Smooth muscle cell of the pulmonary artery (primary cell): ENCODE data around the gene MAPK8IP2. TPM values are rescaled to one million over a fixed set of nuclear protein-coding genes. Genes with fewer than 3 reads are reported as not detected.

Experiments
- total RNA-seq: library from RNA; depleted of rRNA; stranded (reverse); fragments of >200 nt; gene quantifications from 2 replicates; pipeline ENCODE4 v1.2.3, GENCODE V29; 2014

Gene MAPK8IP2
- total RNA-seq = 0.03 and 0.07 TPM in 2 replicates

DNA sequence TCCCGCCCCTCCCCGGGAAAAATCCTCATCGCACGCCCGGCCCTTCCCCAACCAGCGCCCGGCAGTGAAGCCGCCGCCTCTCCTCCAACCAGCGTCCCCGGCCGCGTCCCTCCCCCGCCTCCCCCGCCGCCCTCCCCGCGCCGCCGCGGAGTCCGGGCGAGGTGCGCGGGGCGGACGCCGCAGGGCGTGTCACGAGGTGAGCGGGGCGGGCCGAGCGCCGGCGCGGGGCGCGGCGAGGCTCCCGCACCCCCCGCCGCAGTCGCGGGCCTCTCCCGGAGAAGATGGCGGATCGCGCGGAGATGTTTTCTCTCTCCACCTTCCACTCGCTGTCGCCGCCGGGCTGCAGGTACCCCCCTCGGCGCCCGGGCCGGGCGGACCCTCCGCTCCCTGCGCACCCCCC lies at the start of gene MAPK8IP2:
TSS of gene MAPK8IP2 (plus strand) at position 256 of the 400 bp plus-strand sequence. CDS start at position 282, 26 bp downstream.

DNA sequence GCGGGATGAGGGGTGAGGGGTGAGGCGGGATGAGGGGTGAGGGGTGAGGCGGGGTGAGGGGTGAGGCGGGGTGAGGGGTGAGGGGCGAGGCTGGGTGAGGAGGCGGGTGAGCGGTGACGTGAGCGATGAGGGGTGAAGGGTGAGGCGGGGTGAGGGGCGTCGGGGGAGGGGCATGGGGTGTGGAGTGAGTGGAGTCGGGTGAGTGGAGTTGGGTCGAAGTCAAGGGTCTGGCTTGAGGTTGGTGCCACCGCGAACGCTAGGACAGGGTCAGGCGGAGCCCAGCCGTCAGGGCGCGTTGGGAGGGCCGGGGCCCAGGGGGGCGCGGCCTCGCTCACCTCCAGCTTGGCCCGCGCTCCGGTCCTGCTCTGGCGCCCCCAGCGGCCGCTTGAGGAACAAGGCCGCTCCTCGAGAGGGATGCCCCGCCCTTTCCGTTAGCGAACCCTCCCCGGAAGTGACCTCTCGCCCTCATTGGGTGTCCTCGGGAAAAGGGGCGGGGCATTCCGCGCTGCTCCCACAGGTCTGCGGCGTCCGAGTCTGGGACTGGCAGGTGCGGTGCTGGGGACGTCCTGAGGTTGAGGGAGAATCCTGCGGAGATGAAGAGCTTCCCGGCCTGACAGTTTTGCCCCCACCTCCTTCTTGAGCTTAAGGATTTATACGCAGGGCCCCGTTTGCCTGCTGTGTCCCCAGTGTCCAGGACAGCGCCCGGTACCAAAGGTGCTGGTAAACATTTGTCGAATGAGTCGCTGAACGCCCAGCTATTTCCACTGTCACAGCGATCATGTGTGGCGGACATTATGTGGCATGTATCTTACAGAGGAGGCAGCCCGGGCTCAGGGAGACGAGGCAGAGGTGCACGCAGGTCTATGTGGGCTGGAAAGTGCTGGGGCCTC lies 37.8 kb upstream of the MAPK8IP2 start, which contains the start of gene SYCE3:
TSS of gene SYCE3 (minus strand) at position 397 of the 890 bp plus-strand sequence. CDS start 6,514 bp downstream, outside the sequence.

DNA sequence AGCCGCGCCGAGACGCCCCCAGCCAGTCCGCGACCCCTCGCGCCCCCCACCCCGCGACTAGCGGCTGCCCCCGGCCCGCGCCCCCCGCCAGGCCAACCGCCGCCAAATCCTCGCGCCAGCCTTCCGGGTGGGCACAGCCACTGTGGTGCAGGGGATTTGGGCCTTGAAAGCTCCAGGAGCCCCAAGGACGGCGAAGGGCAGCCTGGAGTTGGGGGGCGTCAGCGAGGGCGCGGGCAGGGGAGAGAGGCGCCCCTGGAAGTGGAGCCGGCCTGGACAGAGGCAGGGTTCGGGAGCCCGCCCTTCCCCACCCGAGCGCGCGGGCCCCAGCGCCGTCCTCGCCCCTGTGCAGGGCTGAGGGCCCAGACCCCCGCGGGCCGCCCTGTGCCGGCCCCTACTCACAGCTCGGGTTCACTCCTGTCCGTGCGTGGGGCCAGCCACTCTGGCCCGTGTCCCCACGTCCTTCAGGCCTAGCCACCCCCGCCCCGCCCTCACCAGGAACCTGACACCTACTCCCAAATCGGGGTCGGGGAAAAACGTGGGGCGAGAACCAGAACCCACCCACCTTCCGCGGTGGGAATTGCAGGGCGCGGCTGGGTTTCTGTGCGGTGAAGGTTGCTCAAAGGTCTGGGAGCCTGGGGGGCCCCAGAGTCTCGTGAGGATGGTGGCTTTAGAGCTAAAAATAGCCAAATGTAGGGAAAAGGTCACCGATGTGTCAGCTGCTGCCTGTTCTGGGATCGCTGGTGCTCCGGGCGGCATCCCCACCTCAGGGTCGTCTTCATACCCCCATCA lies 22.4 kb upstream of the MAPK8IP2 start, which contains the start of gene CPT1B:
TSS of gene CPT1B (minus strand) at position 441 of the 789 bp plus-strand sequence. CDS start 512 bp downstream, outside the sequence.

DNA sequence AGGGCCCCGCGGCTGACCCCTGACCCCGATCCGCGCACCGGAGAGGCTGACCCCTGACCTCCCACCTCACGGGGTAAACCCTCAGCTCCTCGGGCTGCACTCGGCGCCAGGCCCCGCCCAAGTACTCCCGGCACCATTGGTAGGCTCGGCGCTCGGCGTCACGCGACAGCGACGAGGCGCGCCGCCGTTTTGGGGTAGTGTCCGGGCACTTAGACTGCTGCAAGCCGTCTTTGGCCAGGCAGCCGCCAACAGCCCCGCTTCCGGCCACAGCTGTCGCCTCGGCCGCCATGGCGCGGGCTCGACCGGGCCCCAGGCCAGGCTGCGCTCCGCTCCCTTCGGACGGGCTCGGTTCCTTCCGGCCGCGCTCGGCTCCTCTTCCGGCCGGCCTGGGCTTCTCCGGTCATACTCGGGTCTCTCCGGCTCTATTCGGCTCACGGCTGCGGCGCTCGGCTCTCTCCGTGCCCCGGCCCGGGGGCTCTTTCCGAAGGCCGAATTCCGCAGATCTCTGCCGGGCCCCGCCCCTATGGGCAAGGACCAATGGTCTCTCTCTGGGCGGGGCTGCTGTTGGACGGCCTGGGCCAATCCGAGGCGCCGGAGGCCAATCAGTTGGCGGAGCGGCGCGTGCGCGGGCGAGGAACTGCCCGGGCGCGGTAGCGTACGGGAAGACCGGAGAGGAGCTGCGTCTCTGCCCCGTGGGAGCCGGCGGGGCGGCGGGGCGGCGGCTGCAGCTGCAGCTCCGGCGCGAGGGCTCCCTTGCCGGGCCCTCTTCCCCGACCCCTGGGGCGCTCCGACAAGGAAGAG lies 17.9 kb upstream of the MAPK8IP2 start, which contains the start of gene CHKB:
TSS of gene CHKB (minus strand) at position 357 of the 801 bp plus-strand sequence. CDS start at position 289, 68 bp downstream.

DNA sequence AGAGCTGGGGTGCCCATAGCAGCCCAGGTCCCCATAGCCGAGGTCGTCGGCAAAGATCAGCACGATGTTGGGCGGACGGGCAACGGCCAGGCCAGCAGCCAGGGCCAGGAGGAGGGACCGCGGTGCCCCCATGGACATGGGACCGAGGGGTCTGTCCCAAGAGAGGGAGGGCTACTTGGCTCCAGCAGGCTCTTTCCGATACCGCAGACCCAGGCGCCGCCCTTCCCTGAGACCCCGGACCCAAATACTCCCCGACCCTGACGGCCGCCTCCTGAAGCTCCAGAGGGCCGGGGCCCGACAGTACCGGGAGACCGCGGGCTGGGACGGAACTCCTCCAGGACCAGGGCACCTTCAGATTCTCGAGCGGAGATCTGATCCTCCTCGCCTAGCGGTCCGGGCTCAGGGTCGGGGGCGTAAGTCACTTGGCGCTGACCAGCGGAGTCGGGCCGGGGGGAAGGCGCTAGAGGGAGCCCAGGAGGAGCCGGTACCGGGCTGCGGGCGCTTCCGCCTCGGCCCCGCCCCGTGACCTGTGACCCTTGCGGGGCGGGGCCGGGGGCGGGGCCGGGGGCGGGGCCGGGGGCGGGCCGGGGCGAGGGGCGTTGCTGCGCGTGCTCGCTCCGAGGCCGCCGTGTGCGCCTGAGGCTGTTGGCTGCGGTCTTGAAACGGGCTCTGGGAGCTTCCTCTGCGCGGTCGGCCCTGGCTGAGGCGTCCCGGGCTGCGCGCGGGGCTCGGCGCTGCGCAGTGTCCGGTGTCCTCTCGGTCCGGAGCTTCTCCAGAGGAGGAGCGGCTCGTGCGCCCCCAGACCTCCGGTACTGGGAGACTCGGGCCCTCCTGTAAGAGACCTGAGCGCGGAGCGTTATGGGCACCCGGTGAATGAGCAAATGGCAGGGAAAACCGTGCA lies 27.3 kb downstream of the MAPK8IP2 start, which contains the start of gene ARSA:
TSS of gene ARSA (minus strand) at position 511 of the 901 bp plus-strand sequence. CDS start at position 138, 373 bp downstream.

Other genes with a start within 250 kb of the MAPK8IP2 start
- 88.6 and 131 TPM in 2 replicates for gene SBF1, start 125.8 kb upstream of the MAPK8IP2 start, total RNA-seq
- 3.5 and 7.9 TPM in 2 replicates for gene ADM2, start 119.2 kb upstream of the MAPK8IP2 start, total RNA-seq
- gene MIOX, start 113.9 kb upstream of the MAPK8IP2 start, total RNA-seq = 0.10 TPM in 1 of 2 replicates, not detected in the other
- 60.0 and 74.5 TPM in 2 replicates for gene LMF2, start 93.1 kb upstream of the MAPK8IP2 start, total RNA-seq
- gene NCAPH2, start 92.6 kb upstream of the MAPK8IP2 start, total RNA-seq = 19.7 and 19.9 TPM in 2 replicates
- gene SCO2, start 75.2 kb upstream of the MAPK8IP2 start, total RNA-seq = 1.2 and 1.5 TPM in 2 replicates
- 15.2 and 18.5 TPM in 2 replicates for gene TYMP, start 70.8 kb upstream of the MAPK8IP2 start, total RNA-seq
- 0.39 and 0.63 TPM in 2 replicates for gene KLHDC7B, start 54.9 kb upstream of the MAPK8IP2 start, total RNA-seq
- not detected in 2 replicates for gene SYCE3, start 37.9 kb upstream of the MAPK8IP2 start, total RNA-seq
- gene CPT1B, start 22.4 kb upstream of the MAPK8IP2 start, total RNA-seq = 2.0 and 3.5 TPM in 2 replicates
- 13.7 and 15.0 TPM in 2 replicates for gene CHKB, start 17.9 kb upstream of the MAPK8IP2 start, total RNA-seq
- gene ARSA, start 27.4 kb downstream of the MAPK8IP2 start, total RNA-seq = 36.3 and 48.5 TPM in 2 replicates
- 0.33 and 0.59 TPM in 2 replicates for gene SHANK3, start 72.0 kb downstream of the MAPK8IP2 start, total RNA-seq
- gene ACR, start 137.4 kb downstream of the MAPK8IP2 start, total RNA-seq = not detected in 2 replicates
- 11.3 and 18.2 TPM in 2 replicates for gene RABL2B, start 182.8 kb downstream of the MAPK8IP2 start, total RNA-seq